ENCODE data around the gene MRGPRX1. TPM values are rescaled to one million over a fixed set of nuclear protein-coding genes. Genes with fewer than 3 reads are reported as not detected.
"Not testable (repeated sequence)": the region's sequence is repeated elsewhere in the genome, so short reads cannot be mapped to it uniquely, and the experiment has no call there.

The MRGPRX1 gene
- not detected in 2 replicates for total RNA-seq (2014; rRNA removed; shearing (Covaris generic))

DNA sequence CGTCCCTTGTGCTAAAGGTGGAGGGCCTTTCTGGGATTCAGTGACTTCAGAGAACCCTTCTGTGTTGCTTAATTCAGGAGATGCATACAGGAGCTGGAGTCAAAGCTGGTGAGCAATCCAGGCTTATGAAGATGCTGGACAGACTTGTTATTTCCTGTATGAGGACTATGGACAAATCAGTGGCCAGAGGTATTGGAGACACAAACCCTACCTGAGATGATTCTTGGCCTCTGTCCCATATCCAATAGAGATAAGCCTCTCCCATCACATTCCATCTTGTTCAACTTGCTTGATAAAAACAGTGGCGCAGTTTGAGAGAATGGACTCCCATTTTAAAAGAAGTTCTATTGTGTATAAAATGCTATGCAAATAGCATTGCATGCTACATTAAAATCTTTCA is at the start of gene MRGPRX1:
MRGPRX1 (minus strand) TSS at position 101 of the 400 bp plus-strand sequence. CDS start 4,630 bp downstream, outside the sequence.
- no peak within 1 kb of the TSS for H3K4me3 ChIP-seq (ENCODE audit: insufficient read depth, low read depth, low read length)
- no peaks in the 10 kb centered on the region for H3K36me3 ChIP-seq (replicated peaks; ENCODE audit: control insufficient read depth, insufficient read depth, low read length)
- no peak for DNase-seq
- no peaks in the 10 kb centered on the region for H3K27me3 ChIP-seq (ENCODE audit: control insufficient read depth, insufficient read depth, low read length)

DNA sequence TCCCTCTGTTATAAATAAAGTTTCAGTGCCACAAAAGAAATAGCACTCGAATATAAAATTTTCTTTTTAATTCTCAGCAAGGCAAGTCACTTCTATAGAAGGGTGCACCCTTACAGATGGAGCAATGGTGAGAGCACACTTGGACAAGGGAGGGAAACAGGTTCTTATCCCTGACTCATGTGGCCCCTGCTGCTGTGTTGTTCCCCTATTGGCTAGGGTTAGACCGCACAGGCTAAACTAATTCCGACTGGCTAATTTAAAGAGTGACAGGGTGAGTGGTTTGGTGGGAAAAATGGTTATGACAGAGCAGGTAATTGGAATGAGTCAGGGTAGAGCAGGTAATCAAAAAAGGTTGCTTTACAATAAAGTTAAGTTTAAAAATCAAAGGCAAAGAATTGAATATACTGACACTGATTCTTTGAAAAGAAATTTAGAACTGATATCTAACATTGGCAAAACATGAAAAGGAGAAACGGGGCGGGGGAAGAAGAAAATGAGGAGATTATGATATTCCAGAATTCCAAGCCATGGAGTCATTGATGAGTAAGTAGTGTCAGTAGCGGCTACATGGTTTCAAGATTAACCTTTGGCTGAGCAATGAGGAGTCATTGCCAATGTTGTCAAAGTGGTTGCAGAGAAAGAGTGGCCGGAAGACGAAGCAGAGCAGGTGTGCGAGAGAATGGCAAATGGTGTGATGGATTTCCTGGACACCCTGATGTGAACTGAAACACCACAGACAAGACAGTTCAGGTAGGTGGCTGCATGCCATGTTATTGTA is 48.4 kb upstream of the MRGPRX1 start:
- Histone ChIP-seq H3K4me3 (ENCODE audit: insufficient read depth, low read depth, low read length) (no peak overlapping the region), H3K36me3 (replicated peaks; ENCODE audit: control insufficient read depth, insufficient read depth, low read length) (no peaks in the 10 kb centered on the region), H3K27me3 (ENCODE audit: control insufficient read depth, insufficient read depth, low read length) (no peaks in the 10 kb centered on the region)
- no peak for DNase-seq

DNA sequence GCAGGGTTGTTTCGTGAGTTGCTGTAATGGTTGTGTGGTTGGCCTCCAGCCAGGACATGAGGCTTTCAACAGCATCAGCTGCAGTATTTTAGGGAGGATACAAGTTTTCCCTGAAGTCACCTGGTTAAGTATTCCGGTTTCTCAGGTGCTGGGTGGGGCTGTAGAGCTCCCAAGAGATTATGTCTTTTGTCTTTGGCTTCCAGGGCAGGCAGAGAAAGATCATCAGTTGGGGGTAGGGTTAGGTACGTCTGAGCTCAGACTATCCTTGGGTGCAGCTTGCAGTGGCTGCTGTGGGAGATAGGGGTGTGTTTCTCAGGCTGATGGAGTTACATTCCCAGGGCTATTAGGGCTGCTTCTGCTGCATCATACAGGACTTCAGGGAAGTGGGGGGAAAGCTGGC is 47.5 kb upstream of the MRGPRX1 start:
- DNase-seq, result no peak
- H3K36me3 ChIP-seq (replicated peaks; ENCODE audit: control insufficient read depth, insufficient read depth, low read length), result no peaks in the 10 kb centered on the region
- H3K4me3 ChIP-seq (ENCODE audit: insufficient read depth, low read depth, low read length), result no peak overlapping the region
- H3K27me3 ChIP-seq (ENCODE audit: control insufficient read depth, insufficient read depth, low read length), result no peaks in the 10 kb centered on the region

DNA sequence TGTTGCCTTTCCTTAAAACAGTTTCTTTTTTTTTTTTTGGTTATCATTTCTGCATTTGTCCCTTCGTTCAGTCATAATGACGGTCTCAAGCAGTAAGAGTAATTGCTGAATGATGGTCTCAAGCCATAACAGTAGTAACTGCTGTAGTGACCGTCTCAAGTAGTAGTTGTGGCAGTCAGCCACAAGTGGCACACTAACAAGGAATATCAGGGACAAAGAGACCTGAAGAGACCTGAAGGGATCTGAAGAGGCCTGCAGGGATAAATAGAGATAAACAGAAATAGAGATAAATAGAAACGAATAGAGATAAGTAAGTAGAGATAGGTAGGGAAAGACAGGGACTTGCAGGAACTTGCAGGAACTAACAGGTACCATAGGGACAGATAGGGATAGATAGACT is 42.7 kb upstream of the MRGPRX1 start:
- Histone ChIP-seq H3K27me3 (ENCODE audit: control insufficient read depth, insufficient read depth, low read length) (no peaks in the 10 kb centered on the region), H3K4me3 (ENCODE audit: insufficient read depth, low read depth, low read length) (no peak overlapping the region), H3K36me3 (replicated peaks; ENCODE audit: control insufficient read depth, insufficient read depth, low read length) (no peaks in the 10 kb centered on the region)
- DNase-seq, result no peak

DNA sequence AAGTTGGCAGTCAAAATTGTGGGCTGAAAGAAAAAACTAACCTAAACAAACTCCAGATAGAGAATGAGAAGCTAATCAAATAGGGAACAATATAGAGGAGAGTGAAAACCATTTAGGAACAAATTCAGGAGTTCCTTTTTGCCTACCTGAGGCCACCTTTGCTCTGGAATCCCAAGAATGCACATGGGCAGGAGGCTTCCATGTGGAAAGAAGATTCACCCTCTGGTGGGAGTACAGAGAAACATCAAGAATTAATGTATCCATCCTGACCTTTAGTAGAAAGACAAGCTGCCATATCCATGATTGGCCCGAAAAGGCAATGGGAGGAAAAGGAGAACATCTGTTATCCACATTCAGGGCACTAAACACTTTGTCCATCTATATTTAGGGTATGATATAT is 35.0 kb upstream of the MRGPRX1 start:
- Histone ChIP-seq H3K27me3 (ENCODE audit: control insufficient read depth, insufficient read depth, low read length) (no peaks in the 10 kb centered on the region), H3K4me3 (ENCODE audit: insufficient read depth, low read depth, low read length) (no peak overlapping the region), H3K36me3 (replicated peaks; ENCODE audit: control insufficient read depth, insufficient read depth, low read length) (no peaks in the 10 kb centered on the region)
- peak; percentile 17 for DNase-seq

DNA sequence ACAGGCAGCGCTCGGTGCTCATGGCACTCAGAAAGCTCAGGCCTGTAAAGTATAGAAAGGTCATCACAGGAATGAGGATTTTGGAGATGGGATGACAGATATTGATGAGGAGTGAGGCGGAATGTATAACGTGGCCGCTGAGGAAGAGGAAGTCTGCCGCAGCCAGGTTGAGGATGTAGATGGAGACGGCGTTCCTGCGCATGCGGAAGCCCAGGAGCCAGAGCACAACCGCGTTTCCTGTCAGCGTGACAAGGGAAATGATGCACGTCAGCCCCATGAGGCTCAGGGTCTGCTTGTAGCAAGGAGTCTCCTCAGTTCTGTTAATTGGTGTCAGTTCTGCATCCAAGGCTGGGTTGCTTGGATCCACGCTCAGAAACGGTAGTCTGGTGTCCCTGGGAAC is 33.1 kb upstream of the MRGPRX1 start:
- DNase-seq, result no peak
- no peaks in the 10 kb centered on the region; the same call in 1 of the 2 replicates for H3K27me3 ChIP-seq (ENCODE audit: control insufficient read depth, insufficient read depth, low read length)
- H3K4me3 ChIP-seq (ENCODE audit: insufficient read depth, low read depth, low read length), result no peak overlapping the region
- H3K36me3 ChIP-seq (replicated peaks; ENCODE audit: control insufficient read depth, insufficient read depth, low read length), result no peaks in the 10 kb centered on the region

DNA sequence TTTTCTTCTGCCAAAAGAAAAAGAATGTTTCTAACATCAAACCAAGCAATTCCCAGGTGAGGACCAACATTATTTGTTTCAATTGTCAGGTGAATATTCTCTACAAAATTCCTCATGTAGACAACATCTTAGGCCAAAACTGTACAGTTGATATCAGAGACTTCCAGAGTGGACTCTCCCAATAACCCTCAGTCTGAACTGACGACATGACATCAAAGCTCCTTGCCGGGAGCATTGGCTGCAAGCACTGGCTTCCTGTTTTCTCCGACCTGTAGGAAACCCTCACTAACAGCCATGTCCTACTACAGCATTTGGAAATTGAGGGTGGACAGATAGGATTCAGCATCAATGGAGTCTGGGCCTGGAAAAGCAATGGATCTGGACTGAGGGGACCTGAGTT is 30.5 kb upstream of the MRGPRX1 start:
- DNase-seq, result no peak
- H3K27me3 ChIP-seq (ENCODE audit: control insufficient read depth, insufficient read depth, low read length), result peaks cover 1% of the 10 kb centered on the region; the same call in 1 of the 2 replicates

DNA sequence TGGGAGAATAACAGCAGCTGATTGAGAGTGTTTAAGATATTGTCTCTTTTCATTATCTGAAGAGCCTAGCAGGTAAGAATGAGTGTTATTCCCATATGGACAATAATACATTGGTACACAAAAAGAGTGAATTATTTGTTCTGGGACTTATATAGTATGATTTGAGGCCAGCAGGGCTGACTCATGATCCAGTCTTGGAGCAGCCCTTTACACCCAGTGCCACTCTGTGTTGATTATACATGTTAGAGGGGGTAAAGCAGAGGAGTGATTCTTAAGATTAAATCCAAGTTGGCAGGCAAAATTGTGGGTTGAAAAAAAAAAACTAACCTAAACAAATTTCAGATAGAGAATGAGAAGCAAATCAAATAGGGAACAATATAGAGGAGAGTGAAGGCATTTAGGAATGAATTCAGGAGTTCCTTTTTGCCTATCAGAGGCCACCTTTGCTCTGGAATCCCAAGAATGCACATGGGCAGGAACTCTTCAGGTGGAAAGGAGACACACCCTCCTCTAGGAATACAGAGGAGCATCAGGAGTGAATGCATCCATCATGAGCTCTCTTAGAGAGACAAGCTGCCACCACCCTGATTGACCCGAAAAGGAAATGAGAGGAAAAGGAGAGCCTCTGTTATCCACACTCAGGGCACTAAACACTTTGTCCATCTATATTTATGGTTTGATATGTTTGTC is 19.2 kb upstream of the MRGPRX1 start:
- H3K36me3 ChIP-seq (replicated peaks; ENCODE audit: control insufficient read depth, insufficient read depth, low read length), result no peaks in the 10 kb centered on the region
- DNase-seq, result peak; percentile 27
- H3K27me3 ChIP-seq (ENCODE audit: control insufficient read depth, insufficient read depth, low read length), result no peaks in the 10 kb centered on the region
- no peak overlapping the region for H3K4me3 ChIP-seq (ENCODE audit: insufficient read depth, low read depth, low read length)

More for the DNA sequence above, 30.5 kb upstream of the MRGPRX1 start:
- no peaks in the 10 kb centered on the region for H3K36me3 ChIP-seq (replicated peaks; ENCODE audit: control insufficient read depth, insufficient read depth, low read length)
- no peak overlapping the region for H3K4me3 ChIP-seq (ENCODE audit: insufficient read depth, low read depth, low read length)

DNA sequence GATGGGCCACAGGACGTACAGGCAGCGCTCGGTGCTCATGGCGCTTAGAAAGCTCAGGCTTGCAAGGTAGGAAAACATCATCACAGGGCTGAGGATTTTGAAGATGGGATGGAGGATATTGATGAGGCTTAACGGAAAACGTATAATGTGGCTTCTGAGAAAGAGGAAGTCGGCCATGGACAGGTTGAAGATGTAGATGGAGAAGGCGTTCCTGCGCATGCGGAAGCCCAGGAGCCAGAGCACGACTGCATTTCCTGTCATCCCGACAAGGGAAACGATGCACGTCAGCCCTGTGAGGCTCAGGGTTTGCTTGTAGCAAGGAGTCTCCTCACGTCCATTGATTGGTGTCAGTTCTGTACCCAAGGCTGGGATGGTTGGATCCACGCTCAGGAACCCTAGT is 17.4 kb upstream of the MRGPRX1 start:
- no peak for DNase-seq
- Histone ChIP-seq H3K36me3 (replicated peaks; ENCODE audit: control insufficient read depth, insufficient read depth, low read length) (no peaks in the 10 kb centered on the region), H3K4me3 (ENCODE audit: insufficient read depth, low read depth, low read length) (no peak overlapping the region), H3K27me3 (ENCODE audit: control insufficient read depth, insufficient read depth, low read length) (no peaks in the 10 kb centered on the region)

DNA sequence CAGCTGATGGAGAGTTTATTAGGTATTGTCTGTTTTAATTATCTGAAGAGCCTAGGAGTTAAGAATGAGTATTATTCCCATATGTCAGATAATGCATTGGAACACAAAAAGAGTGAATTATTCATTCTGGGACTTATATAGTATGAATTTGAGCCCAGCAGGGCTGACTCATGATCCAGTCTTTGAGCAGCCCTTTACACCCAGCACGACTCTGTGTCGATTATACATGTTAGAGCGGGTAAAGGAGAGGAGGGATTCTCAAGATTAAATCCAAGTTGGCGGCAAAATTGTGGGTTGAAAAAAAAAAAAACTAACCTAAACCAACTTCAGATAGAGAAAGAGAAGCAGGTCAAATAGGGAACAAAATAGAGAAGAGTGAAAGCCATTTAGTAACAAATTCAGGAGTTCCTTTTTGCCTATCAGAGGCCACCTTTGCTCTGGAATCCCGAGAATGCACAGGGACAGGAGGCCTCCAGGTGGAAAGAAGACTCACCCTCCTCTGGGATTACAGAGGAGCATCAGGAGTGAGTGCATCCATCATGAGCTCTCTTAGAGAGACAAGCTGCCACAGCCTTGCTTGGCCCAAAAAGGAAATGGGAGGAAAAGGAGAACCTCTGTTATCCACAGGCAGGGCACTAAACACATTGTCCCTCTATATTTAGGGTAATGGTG is 3.1 kb downstream of the MRGPRX1 start:
- H3K4me3 ChIP-seq (ENCODE audit: insufficient read depth, low read depth, low read length), result no peak overlapping the region
- peak; percentile 33 for DNase-seq
- H3K27me3 ChIP-seq (ENCODE audit: control insufficient read depth, insufficient read depth, low read length), result no peaks in the 10 kb centered on the region
- H3K36me3 ChIP-seq (replicated peaks; ENCODE audit: control insufficient read depth, insufficient read depth, low read length), result no peaks in the 10 kb centered on the region

DNA sequence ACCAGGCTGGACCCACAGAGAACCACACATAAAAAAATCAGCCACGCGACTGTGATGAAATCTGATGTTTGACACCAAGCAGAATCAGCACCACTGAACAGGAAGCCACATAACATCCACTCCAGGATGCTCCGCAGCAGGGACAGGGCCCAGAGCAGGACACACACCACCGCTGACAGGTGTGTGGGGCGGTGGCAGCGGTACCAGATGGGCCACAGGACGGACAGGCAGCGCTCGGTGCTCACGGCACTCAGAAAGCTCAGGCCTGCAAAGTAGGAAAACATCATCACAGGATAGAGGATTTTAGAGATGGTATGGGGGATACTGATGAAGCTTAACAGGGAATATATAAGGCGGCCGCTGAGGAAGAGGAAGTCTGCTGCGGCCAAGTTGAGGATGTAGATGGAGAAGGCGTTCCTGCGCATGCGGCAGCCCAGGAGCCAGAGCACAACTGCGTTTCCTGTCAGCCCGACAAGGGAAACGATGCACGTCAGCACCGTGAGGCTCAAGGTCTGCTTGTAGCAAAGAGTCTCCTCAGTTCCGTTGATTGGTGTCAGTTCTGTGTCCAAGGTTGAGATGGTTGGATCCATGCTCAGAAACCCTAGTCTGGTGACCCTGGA is 4.9 kb downstream of the MRGPRX1 start:
- H3K4me3 ChIP-seq (ENCODE audit: insufficient read depth, low read depth, low read length), result no peak overlapping the region
- DNase-seq, result no peak
- H3K36me3 ChIP-seq (replicated peaks; ENCODE audit: control insufficient read depth, insufficient read depth, low read length), result no peaks in the 10 kb centered on the region
- no peaks in the 10 kb centered on the region for H3K27me3 ChIP-seq (ENCODE audit: control insufficient read depth, insufficient read depth, low read length)

DNA sequence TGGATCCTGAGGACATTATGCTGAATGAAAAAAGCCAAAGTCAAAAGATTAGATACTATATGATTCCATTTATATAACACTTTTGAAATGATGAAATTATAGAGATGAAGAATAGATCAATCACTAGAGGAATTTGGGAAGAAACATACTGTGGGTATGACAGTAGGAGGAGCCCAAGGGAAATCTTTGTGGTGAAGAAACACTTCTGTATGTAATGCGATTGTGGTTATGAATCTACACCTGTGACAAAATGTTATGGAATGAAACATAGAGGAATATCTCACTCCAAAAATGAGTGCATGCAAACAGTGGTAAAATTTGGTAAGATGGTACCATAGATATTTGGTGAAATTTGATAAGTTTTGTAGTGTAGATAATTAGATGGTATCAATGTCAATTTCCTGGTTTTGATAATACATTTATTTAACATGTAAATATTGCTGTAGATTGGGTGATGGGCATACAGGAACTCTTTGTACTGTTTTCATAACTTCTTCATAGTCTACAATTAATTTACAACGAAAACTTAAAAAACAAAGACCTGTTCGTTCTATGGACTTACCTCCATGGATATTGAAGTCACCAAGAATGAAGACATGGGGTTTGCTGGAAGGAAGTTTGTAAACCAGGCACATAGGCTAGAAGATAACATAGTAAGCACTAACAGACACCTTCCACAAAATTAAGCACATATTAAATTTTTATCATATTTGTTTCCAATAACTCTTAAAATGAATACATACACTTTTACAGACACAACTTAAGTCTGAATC is 11.5 kb downstream of the MRGPRX1 start:
- Histone ChIP-seq H3K36me3 (replicated peaks; ENCODE audit: control insufficient read depth, insufficient read depth, low read length) (no peaks in the 10 kb centered on the region), H3K27me3 (ENCODE audit: control insufficient read depth, insufficient read depth, low read length) (no peaks in the 10 kb centered on the region), H3K4me3 (ENCODE audit: insufficient read depth, low read depth, low read length) (no peak overlapping the region)
- DNase-seq, result no peak

DNA sequence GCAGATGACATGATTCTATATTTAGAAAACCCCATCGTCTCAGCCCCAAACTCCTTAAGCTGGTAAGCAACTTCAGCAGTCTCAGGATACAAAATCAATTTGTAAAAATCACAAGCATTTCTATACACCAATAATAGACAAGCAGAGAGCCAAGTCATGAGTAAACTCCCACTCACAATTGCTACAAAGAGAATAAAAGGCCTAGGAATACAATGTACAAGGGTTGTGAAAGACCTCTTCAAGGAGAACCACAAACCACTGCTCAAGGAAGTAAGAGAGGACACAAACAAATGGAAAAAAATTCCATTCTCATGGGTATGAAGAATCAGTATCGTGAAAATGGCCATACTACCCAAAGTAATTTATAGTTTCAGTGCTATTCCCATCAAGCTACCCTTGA is 13.8 kb downstream of the MRGPRX1 start:
- not testable (repeated sequence) for H3K4me3 ChIP-seq (ENCODE audit: insufficient read depth, low read depth, low read length); DNase-seq; H3K27me3 ChIP-seq (ENCODE audit: control insufficient read depth, insufficient read depth, low read length); H3K36me3 ChIP-seq (replicated peaks; ENCODE audit: control insufficient read depth, insufficient read depth, low read length)

DNA sequence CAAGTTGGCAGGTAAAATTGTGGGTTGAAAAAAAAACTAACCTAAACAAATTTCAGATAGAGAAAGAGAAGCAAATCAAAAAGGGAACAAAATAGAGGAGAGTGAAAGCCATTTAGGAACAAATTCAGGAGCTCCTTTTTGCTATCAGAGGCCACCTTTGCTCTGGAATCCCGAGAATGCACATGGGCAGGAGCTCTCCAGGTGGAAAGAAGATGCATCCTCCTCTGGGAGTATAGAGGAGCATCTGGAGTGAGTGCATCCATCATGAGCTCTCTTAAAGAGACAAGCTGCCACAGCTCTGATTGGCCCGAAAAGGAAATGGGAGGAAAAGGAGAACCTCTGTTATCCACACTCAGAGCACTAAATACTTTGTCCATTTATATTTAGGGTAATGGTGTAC is 26.3 kb downstream of the MRGPRX1 start:
- H3K36me3 ChIP-seq (replicated peaks; ENCODE audit: control insufficient read depth, insufficient read depth, low read length), result no peaks in the 10 kb centered on the region
- no peak overlapping the region for H3K4me3 ChIP-seq (ENCODE audit: insufficient read depth, low read depth, low read length)
- DNase-seq, result no peak
- H3K27me3 ChIP-seq (ENCODE audit: control insufficient read depth, insufficient read depth, low read length), result no peaks in the 10 kb centered on the region; the same call in 1 of the 2 replicates
